ENCODE measurements around the gene MSX2. TPM values are rescaled to one million over a fixed set of nuclear protein-coding genes. Genes with fewer than 3 reads are reported as not detected.

MSX2 gene
- total RNA-seq, 1 experiment from 2014 or later: 11.3 TPM

GRCh38 chr5:174745590-174746103, 21.3 kb downstream of the MSX2 start:
- H3K4me1 ChIP-seq (ENCODE audit: control insufficient read depth in 1 of 2, insufficient read depth in 2 of 2, low read length in 2 of 2): peaks cover 6% of the 10 kb centered on the region in 2 experiments
- H4K20me1 ChIP-seq (ENCODE audit: insufficient read depth): no peaks in the 10 kb centered on the region
- no peak overlapping the region for H3K4me2 ChIP-seq (ENCODE audit: low read length)
- RAD21 ChIA-PET (ENCODE audit: low non-redundant PET in 1 of 2, low total read pairs in 2 of 2, uncharacterized antibody in 2 of 2, unreplicated experiment in 2 of 2): no interaction called here
- intact Hi-C loops (cut with micrococcal nuclease): no loop called here
- no peaks in the 10 kb centered on the region for H3K36me3 ChIP-seq (ENCODE audit: control insufficient read depth in 1 of 2, insufficient read depth in 2 of 2, low read length in 2 of 2)
- TF ChIP-seq ATF3 (IDR thresholded peaks at IDR 0.05): no peak
- TF ChIP-seq YY1 (IDR thresholded peaks at IDR 0.05; ENCODE audit: extremely low read depth, insufficient replicate concordance, low read depth, low read length): no peak
- no peak for TF ChIP-seq POLR2A (IDR thresholded peaks at IDR 0.05; ENCODE audit: borderline replicate concordance, extremely low read depth, insufficient read depth, insufficient read length)
- no peak for TF ChIP-seq SIN3A (IDR thresholded peaks at IDR 0.05; ENCODE audit: low read depth)
- no peak for TF ChIP-seq CBX3 (IDR thresholded peaks at IDR 0.05; ENCODE audit: low read depth)
- TF ChIP-seq, protein P1, sequence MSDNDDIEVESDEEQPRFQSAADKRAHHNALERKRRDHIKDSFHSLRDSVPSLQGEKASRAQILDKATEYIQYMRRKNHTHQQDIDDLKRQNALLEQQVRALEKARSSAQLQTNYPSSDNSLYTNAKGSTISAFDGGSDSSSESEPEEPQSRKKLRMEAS (IDR thresholded peaks at IDR 0.05): no peak
- TF ChIP-seq, protein P2, sequence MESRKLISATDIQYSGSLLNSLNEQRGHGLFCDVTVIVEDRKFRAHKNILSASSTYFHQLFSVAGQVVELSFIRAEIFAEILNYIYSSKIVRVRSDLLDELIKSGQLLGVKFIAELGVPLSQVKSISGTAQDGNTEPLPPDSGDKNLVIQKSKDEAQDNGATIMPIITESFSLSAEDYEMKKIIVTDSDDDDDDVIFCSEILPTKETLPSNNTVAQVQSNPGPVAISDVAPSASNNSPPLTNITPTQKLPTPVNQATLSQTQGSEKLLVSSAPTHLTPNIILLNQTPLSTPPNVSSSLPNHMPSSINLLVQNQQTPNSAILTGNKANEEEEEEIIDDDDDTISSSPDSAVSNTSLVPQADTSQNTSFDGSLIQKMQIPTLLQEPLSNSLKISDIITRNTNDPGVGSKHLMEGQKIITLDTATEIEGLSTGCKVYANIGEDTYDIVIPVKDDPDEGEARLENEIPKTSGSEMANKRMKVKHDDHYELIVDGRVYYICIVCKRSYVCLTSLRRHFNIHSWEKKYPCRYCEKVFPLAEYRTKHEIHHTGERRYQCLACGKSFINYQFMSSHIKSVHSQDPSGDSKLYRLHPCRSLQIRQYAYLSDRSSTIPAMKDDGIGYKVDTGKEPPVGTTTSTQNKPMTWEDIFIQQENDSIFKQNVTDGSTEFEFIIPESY (IDR thresholded peaks at IDR 0.05; ENCODE audit: extremely low read depth, insufficient replicate concordance, low read length): no peak
- no peak for TF ChIP-seq CEBPB (IDR thresholded peaks at IDR 0.05; ENCODE audit: low read depth)
- TF ChIP-seq EZH2 (IDR thresholded peaks at IDR 0.05): no peak
- TF ChIP-seq, protein P3, sequence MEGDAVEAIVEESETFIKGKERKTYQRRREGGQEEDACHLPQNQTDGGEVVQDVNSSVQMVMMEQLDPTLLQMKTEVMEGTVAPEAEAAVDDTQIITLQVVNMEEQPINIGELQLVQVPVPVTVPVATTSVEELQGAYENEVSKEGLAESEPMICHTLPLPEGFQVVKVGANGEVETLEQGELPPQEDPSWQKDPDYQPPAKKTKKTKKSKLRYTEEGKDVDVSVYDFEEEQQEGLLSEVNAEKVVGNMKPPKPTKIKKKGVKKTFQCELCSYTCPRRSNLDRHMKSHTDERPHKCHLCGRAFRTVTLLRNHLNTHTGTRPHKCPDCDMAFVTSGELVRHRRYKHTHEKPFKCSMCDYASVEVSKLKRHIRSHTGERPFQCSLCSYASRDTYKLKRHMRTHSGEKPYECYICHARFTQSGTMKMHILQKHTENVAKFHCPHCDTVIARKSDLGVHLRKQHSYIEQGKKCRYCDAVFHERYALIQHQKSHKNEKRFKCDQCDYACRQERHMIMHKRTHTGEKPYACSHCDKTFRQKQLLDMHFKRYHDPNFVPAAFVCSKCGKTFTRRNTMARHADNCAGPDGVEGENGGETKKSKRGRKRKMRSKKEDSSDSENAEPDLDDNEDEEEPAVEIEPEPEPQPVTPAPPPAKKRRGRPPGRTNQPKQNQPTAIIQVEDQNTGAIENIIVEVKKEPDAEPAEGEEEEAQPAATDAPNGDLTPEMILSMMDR (IDR thresholded peaks at IDR 0.05 in 2 of 3, conservative IDR thresholded peaks at IDR 0.05 in 1 of 3; ENCODE audit: borderline replicate concordance in 1 of 3, insufficient read depth in 1 of 3, low read depth in 2 of 3, low read length in 2 of 3): no peak
- H3K79me2 ChIP-seq (ENCODE audit: insufficient read depth, low read length): no peaks in the 10 kb centered on the region
- no peaks in the 10 kb centered on the region for H3K9me3 ChIP-seq (ENCODE audit: control insufficient read depth in 1 of 2, insufficient read depth in 1 of 2, low read depth in 1 of 2, low read length in 2 of 2)
- POLR2A ChIA-PET: no interaction called here
- peaks cover 28% of the 10 kb centered on the region; the same call in 1 of the 2 replicates for H3K27me3 ChIP-seq (ENCODE audit: insufficient read depth, low read length)
- no peak overlapping the region for H2AFZ ChIP-seq (ENCODE audit: low read depth, low read length, poor library complexity, severe bottlenecking)
- H3K27ac ChIP-seq (ENCODE audit: low read depth, low read length): no peak overlapping the region
- DNase-seq (ENCODE audit: low read depth, low spot score) (no peak), ATAC-seq (no peak)
- H3K9me2 ChIP-seq (ENCODE audit: insufficient read depth): no peaks in the 10 kb centered on the region
- no peak overlapping the region for H3K4me3 ChIP-seq (replicated peaks in 1 of 2; ENCODE audit: low read depth in 1 of 2, low read length in 2 of 2)
- BruUV-seq (replicated peaks): no TSS peak
- H3K9ac ChIP-seq (ENCODE audit: low read length): no peak overlapping the region
- CTCF ChIA-PET: no interaction called here
